DOHH2 (cell line): Measurements from ENCODE around the gene GLYR1.

Experiments
- H3F3A ChIP-seq: fragments of 200-600 bp; sonication (generic), shearing (Covaris generic); 2 replicates; pipeline ENCODE4 v1.6.0; 2016; ENCODE audit warnings: antibody characterized with exemption, mild to moderate bottlenecking; ENCODE audit not compliant: control insufficient read depth, insufficient read depth
- H3K27ac ChIP-seq: fragments of 200-600 bp; sonication (generic); 2 replicates; pipeline ENCODE4 v1.5.1; 2014; ENCODE audit warnings: low read depth, mild to moderate bottlenecking, low read length, moderate library complexity
- H3K27me3 ChIP-seq: fragments of 200-600 bp; sonication (generic); 2 replicates; pipeline ENCODE4 v1.6.1; 2014; ENCODE audit warnings: mild to moderate bottlenecking, low read length, mixed read lengths; ENCODE audit not compliant: control insufficient read depth
- H3K36me3 ChIP-seq: fragments of 200-600 bp; sonication (generic); 2 replicates; pipeline ENCODE4 v1.6.1; 2014; ENCODE audit warnings: mild to moderate bottlenecking, low read length, moderate library complexity, mixed read lengths; ENCODE audit not compliant: control insufficient read depth
- H3K4me1 ChIP-seq: fragments of 200-600 bp; sonication (generic); 2 replicates; pipeline ENCODE4 v1.6.1; 2014; ENCODE audit warnings: mild to moderate bottlenecking, low read length, mixed read lengths; ENCODE audit not compliant: control insufficient read depth
- H3K4me2 ChIP-seq: fragments of 200-600 bp; sonication (generic); 2 replicates; pipeline ENCODE4 v1.6.0; 2014; ENCODE audit warnings: mild to moderate bottlenecking, low read length, moderate library complexity
- H3K4me3 ChIP-seq: fragments of 200-600 bp; sonication (generic); 2 replicates; pipeline ENCODE4 v1.5.1; 2014; ENCODE audit warnings: mild to moderate bottlenecking, low read length, mixed read lengths
- H3K79me2 ChIP-seq: fragments of 200-600 bp; sonication (generic); 2 replicates; pipeline ENCODE4 v1.6.1; 2014; ENCODE audit warnings: mild to moderate bottlenecking, low read length, mixed read lengths; ENCODE audit not compliant: control insufficient read depth
- H3K9me2 ChIP-seq: fragments of 200-600 bp; sonication (generic); replicated peaks from 2 replicates; pipeline ENCODE4 v1.6.1; 2014; ENCODE audit warnings: mild to moderate bottlenecking, low read length, mixed read lengths; ENCODE audit not compliant: control insufficient read depth
- H3K9me3 ChIP-seq: fragments of 200-600 bp; sonication (generic); 2 replicates; pipeline ENCODE4 v1.6.1; 2014; ENCODE audit warnings: antibody characterized with exemption, low read length, mixed read lengths; ENCODE audit not compliant: control insufficient read depth, insufficient read depth
- H4K20me1 ChIP-seq: fragments of 200-600 bp; sonication (generic); 2 replicates; pipeline ENCODE4 v1.6.0; 2014; ENCODE audit warnings: low read depth, mild to moderate bottlenecking, antibody characterized with exemption, low read length, moderate library complexity; ENCODE audit not compliant: control insufficient read depth, insufficient read depth
- EZH2phosphoT487 ChIP-seq: fragments of 200-600 bp; sonication (generic); IDR thresholded peaks from 2 replicates; pipeline ENCODE4 v1.6.1; 2017; ENCODE audit warnings: borderline replicate concordance, mild to moderate bottlenecking, antibody characterized with exemption, low read length, moderate library complexity, mixed read lengths
- TF ChIP-seq, protein P1 (sequence below): fragments of 200-600 bp; sonication (generic); IDR thresholded peaks from one replicate; pipeline ENCODE4 v1.5.1; 2014; ENCODE audit warnings: antibody characterized with exemption, mild to moderate bottlenecking, low read depth, low read length; ENCODE audit not compliant: poor library complexity, severe bottlenecking

GLYR1 gene

GRCh38 chr16:4882633-4883285 lies 35.7 kb upstream of the GLYR1 start:
- no peaks in the 10 kb centered on the region for H4K20me1 ChIP-seq
- no peak overlapping the region for H3K4me2 ChIP-seq
- TF ChIP-seq, protein P1, sequence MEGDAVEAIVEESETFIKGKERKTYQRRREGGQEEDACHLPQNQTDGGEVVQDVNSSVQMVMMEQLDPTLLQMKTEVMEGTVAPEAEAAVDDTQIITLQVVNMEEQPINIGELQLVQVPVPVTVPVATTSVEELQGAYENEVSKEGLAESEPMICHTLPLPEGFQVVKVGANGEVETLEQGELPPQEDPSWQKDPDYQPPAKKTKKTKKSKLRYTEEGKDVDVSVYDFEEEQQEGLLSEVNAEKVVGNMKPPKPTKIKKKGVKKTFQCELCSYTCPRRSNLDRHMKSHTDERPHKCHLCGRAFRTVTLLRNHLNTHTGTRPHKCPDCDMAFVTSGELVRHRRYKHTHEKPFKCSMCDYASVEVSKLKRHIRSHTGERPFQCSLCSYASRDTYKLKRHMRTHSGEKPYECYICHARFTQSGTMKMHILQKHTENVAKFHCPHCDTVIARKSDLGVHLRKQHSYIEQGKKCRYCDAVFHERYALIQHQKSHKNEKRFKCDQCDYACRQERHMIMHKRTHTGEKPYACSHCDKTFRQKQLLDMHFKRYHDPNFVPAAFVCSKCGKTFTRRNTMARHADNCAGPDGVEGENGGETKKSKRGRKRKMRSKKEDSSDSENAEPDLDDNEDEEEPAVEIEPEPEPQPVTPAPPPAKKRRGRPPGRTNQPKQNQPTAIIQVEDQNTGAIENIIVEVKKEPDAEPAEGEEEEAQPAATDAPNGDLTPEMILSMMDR = no peak
- no peak for TF ChIP-seq EZH2phosphoT487
- H3K27ac ChIP-seq = no peak overlapping the region
- H3K9me3 ChIP-seq = no peaks in the 10 kb centered on the region
- H3K4me3 ChIP-seq = no peak overlapping the region
- no peaks in the 10 kb centered on the region for H3K27me3 ChIP-seq
- H3K79me2 ChIP-seq = no peaks in the 10 kb centered on the region
- H3K9me2 ChIP-seq = no peaks in the 10 kb centered on the region
- peaks cover 67% of the 10 kb centered on the region for H3K36me3 ChIP-seq
- no peaks in the 10 kb centered on the region for H3F3A ChIP-seq
- no peaks in the 10 kb centered on the region for H3K4me1 ChIP-seq

- peaks cover 73% of the 10 kb centered on the region for H3K36me3 ChIP-seq
- no peaks in the 10 kb centered on the region for H4K20me1 ChIP-seq
- no peaks in the 10 kb centered on the region for H3F3A ChIP-seq
- no peaks in the 10 kb centered on the region for H3K27me3 ChIP-seq
- H3K79me2 ChIP-seq = no peaks in the 10 kb centered on the region
- no peak overlapping the region for H3K4me3 ChIP-seq
- TF ChIP-seq, protein P1 = no peak
- no peak for TF ChIP-seq EZH2phosphoT487
- no peaks in the 10 kb centered on the region for H3K9me2 ChIP-seq
- H3K9me3 ChIP-seq = no peaks in the 10 kb centered on the region
- H3K4me1 ChIP-seq = no peaks in the 10 kb centered on the region
- H3K27ac ChIP-seq = no peak overlapping the region
- no peak overlapping the region for H3K4me2 ChIP-seq
These were observed 35.0 kb upstream of the GLYR1 start for GRCh38 chr16:4882000-4882632.

- H4K20me1 ChIP-seq = no peaks in the 10 kb centered on the region
- no peak overlapping the region for H3K4me2 ChIP-seq
- no peak overlapping the region for H3K4me3 ChIP-seq
- H3K27ac ChIP-seq = no peak overlapping the region
- H3K9me3 ChIP-seq = no peaks in the 10 kb centered on the region
- TF ChIP-seq EZH2phosphoT487 = no peak
- TF ChIP-seq, protein P1 = no peak
- no peaks in the 10 kb centered on the region for H3K9me2 ChIP-seq
- no peaks in the 10 kb centered on the region for H3K4me1 ChIP-seq
- H3K79me2 ChIP-seq = no peaks in the 10 kb centered on the region
- no peaks in the 10 kb centered on the region for H3F3A ChIP-seq
- peaks cover 87% of the 10 kb centered on the region for H3K36me3 ChIP-seq
- no peaks in the 10 kb centered on the region for H3K27me3 ChIP-seq
These were observed 33.0 kb upstream of the GLYR1 start for GRCh38 chr16:4880006-4880580.
